Measurements from ENCODE around the gene NID2.

DNA sequence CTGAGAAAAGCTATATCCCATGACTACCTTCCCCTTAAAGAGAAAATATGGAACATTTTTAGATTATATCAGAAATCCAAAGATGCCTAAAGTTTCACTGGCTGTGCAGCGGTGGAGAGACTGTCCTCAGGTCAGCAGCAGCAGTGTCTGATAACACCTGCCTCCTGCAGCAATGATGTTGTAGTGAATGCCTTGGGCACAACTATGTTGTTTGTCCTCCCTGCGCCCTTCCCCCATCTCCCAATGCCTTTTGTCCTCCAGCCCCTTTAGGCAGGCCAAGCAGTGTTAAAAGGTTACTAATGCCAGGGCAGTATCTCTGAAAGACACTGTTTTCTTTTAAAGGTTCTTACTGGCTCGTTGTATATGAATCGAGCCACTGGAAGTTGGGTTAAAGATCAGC, 66.3 kb downstream of the NID2 start:
- TF ChIP-seq, protein P1, sequence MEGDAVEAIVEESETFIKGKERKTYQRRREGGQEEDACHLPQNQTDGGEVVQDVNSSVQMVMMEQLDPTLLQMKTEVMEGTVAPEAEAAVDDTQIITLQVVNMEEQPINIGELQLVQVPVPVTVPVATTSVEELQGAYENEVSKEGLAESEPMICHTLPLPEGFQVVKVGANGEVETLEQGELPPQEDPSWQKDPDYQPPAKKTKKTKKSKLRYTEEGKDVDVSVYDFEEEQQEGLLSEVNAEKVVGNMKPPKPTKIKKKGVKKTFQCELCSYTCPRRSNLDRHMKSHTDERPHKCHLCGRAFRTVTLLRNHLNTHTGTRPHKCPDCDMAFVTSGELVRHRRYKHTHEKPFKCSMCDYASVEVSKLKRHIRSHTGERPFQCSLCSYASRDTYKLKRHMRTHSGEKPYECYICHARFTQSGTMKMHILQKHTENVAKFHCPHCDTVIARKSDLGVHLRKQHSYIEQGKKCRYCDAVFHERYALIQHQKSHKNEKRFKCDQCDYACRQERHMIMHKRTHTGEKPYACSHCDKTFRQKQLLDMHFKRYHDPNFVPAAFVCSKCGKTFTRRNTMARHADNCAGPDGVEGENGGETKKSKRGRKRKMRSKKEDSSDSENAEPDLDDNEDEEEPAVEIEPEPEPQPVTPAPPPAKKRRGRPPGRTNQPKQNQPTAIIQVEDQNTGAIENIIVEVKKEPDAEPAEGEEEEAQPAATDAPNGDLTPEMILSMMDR (IDR thresholded peaks at IDR 0.05): no peak
- no peak for TF ChIP-seq POLR2A (IDR thresholded peaks at IDR 0.05)

Measured in lower leg skin (tissue), 3 donors.